ENCODE measurements around the gene MTX1.
"Not testable (repeated sequence)": the region's sequence is repeated elsewhere in the genome, so short reads cannot be mapped to it uniquely, and the experiment has no call there.

DNA sequence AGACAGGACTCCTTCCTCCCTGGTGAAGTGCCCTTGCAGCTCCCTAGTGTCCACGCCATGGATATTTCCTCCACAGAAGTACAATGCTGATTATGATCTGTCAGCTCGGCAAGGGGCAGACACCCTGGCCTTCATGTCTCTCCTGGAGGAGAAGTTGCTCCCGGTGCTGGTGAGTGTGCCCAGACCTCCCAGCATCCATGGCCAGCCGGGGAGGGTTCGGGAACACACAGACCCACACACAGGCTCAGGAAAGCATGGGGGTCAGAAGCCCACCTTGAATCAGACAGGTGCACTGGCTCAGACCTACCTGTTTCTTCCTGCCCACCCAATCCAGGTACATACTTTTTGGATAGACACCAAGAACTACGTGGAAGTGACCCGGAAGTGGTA, 3.6 kb downstream of the MTX1 start:
- TF ChIP-seq, protein P1, sequence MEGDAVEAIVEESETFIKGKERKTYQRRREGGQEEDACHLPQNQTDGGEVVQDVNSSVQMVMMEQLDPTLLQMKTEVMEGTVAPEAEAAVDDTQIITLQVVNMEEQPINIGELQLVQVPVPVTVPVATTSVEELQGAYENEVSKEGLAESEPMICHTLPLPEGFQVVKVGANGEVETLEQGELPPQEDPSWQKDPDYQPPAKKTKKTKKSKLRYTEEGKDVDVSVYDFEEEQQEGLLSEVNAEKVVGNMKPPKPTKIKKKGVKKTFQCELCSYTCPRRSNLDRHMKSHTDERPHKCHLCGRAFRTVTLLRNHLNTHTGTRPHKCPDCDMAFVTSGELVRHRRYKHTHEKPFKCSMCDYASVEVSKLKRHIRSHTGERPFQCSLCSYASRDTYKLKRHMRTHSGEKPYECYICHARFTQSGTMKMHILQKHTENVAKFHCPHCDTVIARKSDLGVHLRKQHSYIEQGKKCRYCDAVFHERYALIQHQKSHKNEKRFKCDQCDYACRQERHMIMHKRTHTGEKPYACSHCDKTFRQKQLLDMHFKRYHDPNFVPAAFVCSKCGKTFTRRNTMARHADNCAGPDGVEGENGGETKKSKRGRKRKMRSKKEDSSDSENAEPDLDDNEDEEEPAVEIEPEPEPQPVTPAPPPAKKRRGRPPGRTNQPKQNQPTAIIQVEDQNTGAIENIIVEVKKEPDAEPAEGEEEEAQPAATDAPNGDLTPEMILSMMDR (conservative IDR thresholded peaks at IDR 0.05), result not testable (repeated sequence)
- not testable (repeated sequence) for TF ChIP-seq ZFX (IDR thresholded peaks at IDR 0.05)

All from C4-2B (cell line).